HCT116 (cell line): Measurements from ENCODE around the gene SCT. TPM values are rescaled to one million over a fixed set of nuclear protein-coding genes. Genes with fewer than 3 reads are reported as not detected.

Experiments used
- ATAC-seq: fragments of 200-7000 bp; cut with Tn5 transposase; 2 replicates; pipeline ENCODE4 v1.9.1; 2020; ENCODE audit warnings: mild to moderate bottlenecking, moderate library complexity
- BruUV-seq: library from RNA; stranded (reverse); fragments of 400-500 nt; replicated peaks from 2 replicates; lab custom pipeline; 2021; lab: Mats Ljungman, UMichigan
- CTCF ChIA-PET: fragments of 300-600 bp; sonication (Branson Sonifier 250); formaldehyde crosslinking; loops from one replicate; lab custom pipeline; 2021; ENCODE audit warnings: antibody characterized with exemption; lab: Charles Lee
- POLR2A ChIA-PET: fragments of 300-600, 350-600 bp; sonication (Branson Sonifier 250); formaldehyde crosslinking; loops from one replicate; lab custom pipeline; 2021; ENCODE audit warnings: antibody characterized with exemption; lab: Charles Lee
- RAD21 ChIA-PET, 2 experiments: fragments of 300-600 bp; sonication (Branson Sonifier 250); formaldehyde crosslinking; loops; one replicate each; lab custom pipeline; 2023; ENCODE audit warnings: low total read pairs in 2 of 2; ENCODE audit not compliant: uncharacterized antibody in 2 of 2, unreplicated experiment in 2 of 2, low non-redundant PET in 1 of 2; lab: Charles Lee
- DNase-seq: peaks from one replicate; pipeline ENCODE4 v3.0.0-alpha.2; 2010; ENCODE audit warnings: low read depth, low spot score
- H2AFZ ChIP-seq: fragments of 200-600 bp; shearing (Covaris generic), sonication (generic); 2 replicates; pipeline ENCODE4 v1.6.1; 2017; ENCODE audit warnings: low read depth, mixed run types, mixed read lengths, antibody characterized with exemption, low read length; ENCODE audit not compliant: poor library complexity, severe bottlenecking
- H3K27ac ChIP-seq: 2 replicates; pipeline ENCODE4 v1.5.1; 2012; ENCODE audit warnings: low read depth, low read length
- H3K27me3 ChIP-seq: fragments of 200-600 bp; sonication (generic); 2 replicates; pipeline ENCODE4 v1.6.1; 2016; ENCODE audit warnings: mixed run types, low read length, mixed read lengths; ENCODE audit not compliant: insufficient read depth
- H3K36me3 ChIP-seq, 2 experiments: fragments of 200-500 bp in 1 of 2; fragments of 200-600 bp in 1 of 2; sonication (Bioruptor generic) in 1 of 2; sonication (generic) in 1 of 2; 2 replicates each; pipeline versions ENCODE4 v1.5.1 to v1.6.1; 2014 to 2016; ENCODE audit warnings: low read length in 2 of 2, inconsistent platforms in 1 of 2, mixed read lengths in 1 of 2, mixed run types in 1 of 2; ENCODE audit not compliant: insufficient read depth in 2 of 2, control insufficient read depth in 1 of 2
- H3K4me1 ChIP-seq, 2 experiments: fragments of 200-600 bp in 1 of 2; sonication (generic) in 1 of 2; 2 replicates each; pipeline versions ENCODE4 v1.5.1 to v1.6.1; 2012 to 2017; ENCODE audit warnings: low read length in 2 of 2, inconsistent platforms in 1 of 2, mild to moderate bottlenecking in 1 of 2, mixed read lengths in 1 of 2, mixed run types in 1 of 2, moderate library complexity in 1 of 2; ENCODE audit not compliant: insufficient read depth in 2 of 2, control insufficient read depth in 1 of 2
- H3K4me2 ChIP-seq: fragments of 200-600 bp; sonication (generic); 2 replicates; pipeline ENCODE4 v1.6.1; 2017; ENCODE audit warnings: mixed run types, low read length, mixed read lengths
- H3K4me3 ChIP-seq, 2 experiments: fragments of 200-600 bp in 1 of 2; sonication (generic) in 1 of 2; replicated peaks in 1 of 2; 2 replicates each; pipeline ENCODE4 v1.5.1; 2011 to 2016; ENCODE audit warnings: low read length in 2 of 2, control low read depth in 1 of 2, low read depth in 1 of 2, mild to moderate bottlenecking in 1 of 2, mixed read lengths in 1 of 2, mixed run types in 1 of 2
- H3K79me2 ChIP-seq: fragments of 200-600 bp; sonication (generic); 2 replicates; pipeline ENCODE4 v1.6.1; 2017; ENCODE audit warnings: mild to moderate bottlenecking, mixed run types, low read length, moderate library complexity, mixed read lengths; ENCODE audit not compliant: insufficient read depth
- H3K9ac ChIP-seq: fragments of 200-600 bp; sonication (generic); 2 replicates; pipeline ENCODE4 v1.6.1; 2016; ENCODE audit warnings: low read length, mixed read lengths
- H3K9me2 ChIP-seq: fragments of 200-600 bp; sonication (generic), shearing (Covaris generic); 2 replicates; pipeline ENCODE4 v1.6.1; 2017; ENCODE audit warnings: mixed run types, mild to moderate bottlenecking, moderate library complexity; ENCODE audit not compliant: insufficient read depth
- H3K9me3 ChIP-seq, 2 experiments: fragments of 200-500 bp in 1 of 2; fragments of 200-600 bp in 1 of 2; sonication (Bioruptor generic) in 1 of 2; sonication (generic) in 1 of 2; 2 replicates each; pipeline ENCODE4 v1.6.1; 2014 to 2017; ENCODE audit warnings: low read length in 2 of 2, mixed read lengths in 2 of 2, inconsistent platforms in 1 of 2, low read depth in 1 of 2, mild to moderate bottlenecking in 1 of 2, mixed run types in 1 of 2, moderate library complexity in 1 of 2; ENCODE audit not compliant: control insufficient read depth in 1 of 2, insufficient read depth in 1 of 2
- H4K20me1 ChIP-seq: fragments of 200-600 bp; sonication (generic), shearing (Covaris generic); 2 replicates; pipeline ENCODE4 v1.6.1; 2017; ENCODE audit warnings: mixed run types, mild to moderate bottlenecking, moderate library complexity; ENCODE audit not compliant: insufficient read depth
- REST ChIP-seq: IDR thresholded peaks from 2 replicates; pipeline ENCODE4 v1.6.1; 2012; ENCODE audit warnings: low read depth
- SIN3A ChIP-seq: IDR thresholded peaks from 2 replicates; pipeline ENCODE4 v1.6.1; 2012; ENCODE audit warnings: low read depth
- TCF7L2 ChIP-seq: IDR thresholded peaks from 2 replicates; pipeline ENCODE4 v1.7.0; 2011; ENCODE audit warnings: borderline replicate concordance, inconsistent platforms; ENCODE audit not compliant: insufficient read depth, insufficient read length; ENCODE audit errors: extremely low read depth
- ZBTB33 ChIP-seq: IDR thresholded peaks from 2 replicates; pipeline ENCODE4 v1.6.1; 2011; ENCODE audit warnings: mild to moderate bottlenecking, low read length, moderate library complexity; ENCODE audit not compliant: insufficient replicate concordance; ENCODE audit errors: extremely low read depth
- intact Hi-C: fragments of 100-400 bp; cut with micrococcal nuclease; formaldehyde crosslinking; loops from 2 replicates; pipeline ENCODE4 v1.10.0; 2022
- total RNA-seq: library from RNA; stranded (reverse); gene quantifications from one replicate; pipeline ENCODE4 v1.2.1, GENCODE V29; 2021; ENCODE audit not compliant: unreplicated experiment

Gene SCT
- total RNA-seq, 1 experiment from 2014 or later, result not detected

GRCh38 chr11:617199-617911 lies 9.6 kb downstream of the SCT start:
- H3K27me3 ChIP-seq, result no peaks in the 10 kb centered on the region
- no peak overlapping the region for H3K27ac ChIP-seq
- RAD21 ChIA-PET, result no interaction called here
- no peak overlapping the region for H3K4me3 ChIP-seq
- BruUV-seq, result no TSS peak
- CTCF ChIA-PET, result no interaction called here
- H3K9me2 ChIP-seq, result no peaks in the 10 kb centered on the region
- no peak overlapping the region for H3K4me2 ChIP-seq
- peaks cover 8 to 39% of the 10 kb centered on the region in 2 experiments for H3K4me1 ChIP-seq
- ATAC-seq, result no peak
- H2AFZ ChIP-seq, result no peak overlapping the region
- TF ChIP-seq REST, result no peak
- no peak for TF ChIP-seq SIN3A
- TF ChIP-seq ZBTB33, result no peak
- TF ChIP-seq TCF7L2, result no peak
- TF ChIP-seq, all 23 proteins: peak for 0
- Histone ChIP-seq H3K36me3 (peaks cover 3 to 6% of the 10 kb centered on the region in 2 experiments; a peak in 2 of 4 replicates), H4K20me1 (peaks cover 8% of the 10 kb centered on the region; the same call in 1 of the 2 replicates), H3K79me2 (peaks cover 27% of the 10 kb centered on the region; the same call in 1 of the 2 replicates), H3K9ac (no peak overlapping the region), H3K9me3 (no peaks in the 10 kb centered on the region)
- no peak for DNase-seq
- POLR2A ChIA-PET, result no interaction called here
- intact Hi-C loops, result no loop called here
